Mammary epithelial cell (primary cell): ENCODE measurements around the gene LRRC73.

Source experiments
- CTCF ChIP-seq, 2 donors: IDR thresholded peaks in 1 of 2; conservative IDR thresholded peaks in 1 of 2; 2 replicates each; pipeline ENCODE4 v1.5.1; 2011 to 2012; ENCODE audit warnings: inconsistent platforms in 2 of 2, low read length in 2 of 2, mild to moderate bottlenecking in 2 of 2, control low read depth in 1 of 2, low read depth in 1 of 2; ENCODE audit not compliant: insufficient read depth in 1 of 2; ENCODE audit errors: extremely low read depth in 1 of 2
- EZH2 ChIP-seq: IDR thresholded peaks from 2 replicates; pipeline ENCODE4 v1.6.1; 2012; ENCODE audit warnings: low read length, inconsistent platforms, borderline replicate concordance

- TF ChIP-seq CTCF (conservative IDR thresholded peaks at IDR 0.05 in 1 of 2, IDR thresholded peaks at IDR 0.05 in 1 of 2; ENCODE audit: extremely low read depth in 1 of 2, insufficient read depth in 1 of 2, low read depth in 1 of 2, low read length in 2 of 2) (no peak), EZH2 (no peak)
Observed at GRCh38 chr6:43523284-43523683, 13.1 kb upstream of the LRRC73 start.
